OCI-LY3 (cell line): ENCODE measurements around the gene ZBTB6.

Source experiments
- H2AFZ ChIP-seq: fragments of 200-600, 300-600 bp; shearing (Covaris generic); 2 replicates; pipeline ENCODE4 v1.6.0; 2014; ENCODE audit warnings: antibody characterized with exemption, low read depth, low read length
- H3K27ac ChIP-seq: fragments of 200-600, 300-600 bp; sonication (generic); 2 replicates; pipeline ENCODE4 v1.5.1; 2014; ENCODE audit warnings: mild to moderate bottlenecking, low read length, moderate library complexity, mixed read lengths
- H3K27me3 ChIP-seq: fragments of 200-600, 300-600 bp; sonication (generic); 2 replicates; pipeline ENCODE4 v1.6.1; 2014; ENCODE audit warnings: low read depth, low read length, mixed read lengths
- H3K36me3 ChIP-seq: fragments of 200-600, 300-600 bp; sonication (generic); replicated peaks from 2 replicates; pipeline ENCODE3; 2014; ENCODE audit warnings: low read depth, low read length, mixed read lengths
- H3K4me1 ChIP-seq: fragments of 300-600, 200-600 bp; sonication (generic); 2 replicates; pipeline ENCODE4 v1.6.1; 2014; ENCODE audit warnings: low read length, mixed read lengths
- H3K4me2 ChIP-seq: fragments of 200-600, 300-600 bp; sonication (generic); 2 replicates; pipeline ENCODE4 v1.6.1; 2014; ENCODE audit warnings: low read length, mixed read lengths
- H3K4me3 ChIP-seq: fragments of 300-600, 200-600 bp; sonication (generic); 2 replicates; pipeline ENCODE4 v1.5.1; 2014; ENCODE audit warnings: antibody characterized with exemption, mild to moderate bottlenecking, low read length, moderate library complexity
- H3K79me2 ChIP-seq: fragments of 300-600, 200-600 bp; shearing (Covaris generic); 2 replicates; pipeline ENCODE4 v1.6.1; 2014; ENCODE audit warnings: mild to moderate bottlenecking, low read length, mixed read lengths
- H3K9ac ChIP-seq: fragments of 300-600, 200-600 bp; shearing (Covaris generic); 2 replicates; pipeline ENCODE4 v1.6.0; 2014; ENCODE audit warnings: mild to moderate bottlenecking, low read length, moderate library complexity
- H3K9me3 ChIP-seq: fragments of 200-600, 300-600 bp; shearing (Covaris generic); 2 replicates; pipeline ENCODE4 v1.6.1; 2014; ENCODE audit warnings: low read length, mixed read lengths; ENCODE audit not compliant: insufficient read depth
- H4K20me1 ChIP-seq: fragments of 200-600, 300-600 bp; sonication (generic); 2 replicates; pipeline ENCODE4 v1.6.1; 2016; ENCODE audit warnings: low read length, mixed read lengths; ENCODE audit not compliant: insufficient read depth
- EZH2phosphoT487 ChIP-seq: fragments of 200-600 bp; shearing (Covaris generic); IDR thresholded peaks from 2 replicates; pipeline ENCODE4 v1.6.1; 2018; ENCODE audit warnings: antibody characterized with exemption, mixed run types, low read depth
- TF ChIP-seq, protein P1 (sequence below): fragments of 200-600, 300-600 bp; sonication (generic); IDR thresholded peaks from 2 replicates; pipeline ENCODE4 v1.5.1; 2014; ENCODE audit warnings: antibody characterized with exemption, low read length, low read depth

Gene ZBTB6

DNA sequence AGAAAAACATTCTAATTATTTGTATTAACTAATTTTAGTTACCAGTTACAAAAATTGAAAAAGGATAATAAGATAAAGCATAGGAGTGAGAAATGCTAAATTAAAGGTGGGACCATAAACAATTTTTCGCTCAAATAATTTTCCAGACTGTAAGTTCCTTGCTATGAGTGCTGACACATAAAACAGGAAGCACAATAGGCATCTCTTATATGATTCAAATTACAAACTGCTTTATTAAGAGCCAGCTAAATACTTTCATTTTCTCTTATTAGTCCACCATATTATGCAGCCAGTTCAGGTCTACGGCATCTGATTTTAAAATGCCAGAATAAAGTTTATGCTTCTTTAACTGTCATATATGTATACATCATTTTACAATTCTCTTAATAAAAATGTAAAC lies 12.3 kb downstream of the ZBTB6 start:
- Histone ChIP-seq H3K79me2 (peaks cover 86% of the 10 kb centered on the region), H3K4me1 (peaks cover 25% of the 10 kb centered on the region), H2AFZ (no peak overlapping the region), H3K36me3 (peaks cover 7% of the 10 kb centered on the region), H3K4me2 (peak overlapping the region; percentile 53), H3K27ac (no peak overlapping the region), H4K20me1 (0 out of 2 replicates have a peak, but pooled peaks cover 7% of the 10 kb centered on the region), H3K9me3 (no peaks in the 10 kb centered on the region), H3K27me3 (no peaks in the 10 kb centered on the region), H3K9ac (peak overlapping the region; percentile 6), H3K4me3 (peak overlapping the region; percentile 48)
- TF ChIP-seq, protein P1, sequence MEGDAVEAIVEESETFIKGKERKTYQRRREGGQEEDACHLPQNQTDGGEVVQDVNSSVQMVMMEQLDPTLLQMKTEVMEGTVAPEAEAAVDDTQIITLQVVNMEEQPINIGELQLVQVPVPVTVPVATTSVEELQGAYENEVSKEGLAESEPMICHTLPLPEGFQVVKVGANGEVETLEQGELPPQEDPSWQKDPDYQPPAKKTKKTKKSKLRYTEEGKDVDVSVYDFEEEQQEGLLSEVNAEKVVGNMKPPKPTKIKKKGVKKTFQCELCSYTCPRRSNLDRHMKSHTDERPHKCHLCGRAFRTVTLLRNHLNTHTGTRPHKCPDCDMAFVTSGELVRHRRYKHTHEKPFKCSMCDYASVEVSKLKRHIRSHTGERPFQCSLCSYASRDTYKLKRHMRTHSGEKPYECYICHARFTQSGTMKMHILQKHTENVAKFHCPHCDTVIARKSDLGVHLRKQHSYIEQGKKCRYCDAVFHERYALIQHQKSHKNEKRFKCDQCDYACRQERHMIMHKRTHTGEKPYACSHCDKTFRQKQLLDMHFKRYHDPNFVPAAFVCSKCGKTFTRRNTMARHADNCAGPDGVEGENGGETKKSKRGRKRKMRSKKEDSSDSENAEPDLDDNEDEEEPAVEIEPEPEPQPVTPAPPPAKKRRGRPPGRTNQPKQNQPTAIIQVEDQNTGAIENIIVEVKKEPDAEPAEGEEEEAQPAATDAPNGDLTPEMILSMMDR = no peak
- no peak for TF ChIP-seq EZH2phosphoT487

DNA sequence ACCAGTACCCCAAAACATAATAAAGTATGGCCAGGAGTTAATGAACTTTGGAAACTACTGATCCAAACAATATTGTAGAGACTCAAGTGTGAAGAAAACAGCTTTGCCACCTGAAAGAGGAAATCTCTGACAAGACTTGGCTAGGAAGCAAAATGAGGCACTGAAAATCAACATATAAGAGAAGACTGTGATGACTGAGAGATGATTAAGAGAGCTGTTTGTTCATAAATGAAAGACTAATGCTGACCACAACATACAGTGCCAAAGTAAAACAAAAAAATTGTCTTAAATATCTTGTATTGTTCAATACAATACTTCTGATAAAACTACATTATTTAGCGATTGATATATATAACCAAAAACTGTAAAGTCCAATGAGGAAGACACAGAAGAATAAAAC lies 15.2 kb downstream of the ZBTB6 start:
- Histone ChIP-seq H3K36me3 (peaks cover 22% of the 10 kb centered on the region), H2AFZ (no peak overlapping the region), H3K79me2 (peaks cover 78% of the 10 kb centered on the region), H4K20me1 (0 out of 2 replicates have a peak, but pooled peaks cover 7% of the 10 kb centered on the region), H3K9me3 (no peaks in the 10 kb centered on the region), H3K27me3 (no peaks in the 10 kb centered on the region), H3K9ac (no peak overlapping the region), H3K4me3 (no peak overlapping the region), H3K4me1 (peaks cover 22% of the 10 kb centered on the region), H3K27ac (no peak overlapping the region), H3K4me2 (no peak overlapping the region)
- TF ChIP-seq, protein P1 = no peak
- no peak for TF ChIP-seq EZH2phosphoT487

GRCh38 chr9:122888480-122888879 lies 24.6 kb downstream of the ZBTB6 start:
- H3K4me1 ChIP-seq = no peaks in the 10 kb centered on the region
- no peak overlapping the region for H3K4me2 ChIP-seq
- H3K79me2 ChIP-seq = no peaks in the 10 kb centered on the region
- H3K36me3 ChIP-seq = peaks cover 39% of the 10 kb centered on the region
- H3K9me3 ChIP-seq = no peaks in the 10 kb centered on the region
- H3K27ac ChIP-seq = no peak overlapping the region
- H3K4me3 ChIP-seq = no peak overlapping the region
- H3K9ac ChIP-seq = no peak overlapping the region
- H4K20me1 ChIP-seq = no peaks in the 10 kb centered on the region
- TF ChIP-seq EZH2phosphoT487 = no peak
- TF ChIP-seq, protein P1 = no peak
- no peak overlapping the region for H2AFZ ChIP-seq
- no peaks in the 10 kb centered on the region for H3K27me3 ChIP-seq

DNA sequence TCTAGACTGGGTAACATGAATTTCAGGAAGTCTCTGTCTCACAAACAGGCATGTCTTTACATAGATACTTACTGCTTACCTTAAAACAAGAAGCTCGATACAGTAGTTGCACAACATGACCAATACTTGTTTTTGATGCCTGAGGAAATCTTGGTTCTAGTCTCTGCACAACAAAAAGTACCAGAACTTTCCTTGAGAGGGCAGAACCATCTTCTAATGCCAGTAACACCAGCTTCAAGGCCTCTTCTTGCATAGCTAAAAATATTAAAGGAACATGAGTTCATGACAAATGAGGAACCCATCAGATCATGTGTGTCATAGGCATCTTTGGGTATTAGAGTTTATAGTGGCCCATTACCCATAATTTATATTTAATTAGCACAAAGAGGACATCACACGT lies 30.0 kb downstream of the ZBTB6 start:
- H3K79me2 ChIP-seq = no peaks in the 10 kb centered on the region
- no peaks in the 10 kb centered on the region for H3K9me3 ChIP-seq
- no peak overlapping the region for H2AFZ ChIP-seq
- TF ChIP-seq EZH2phosphoT487 = no peak
- TF ChIP-seq, protein P1 = no peak
- no peaks in the 10 kb centered on the region for H3K4me1 ChIP-seq
- H3K27me3 ChIP-seq = no peaks in the 10 kb centered on the region
- no peaks in the 10 kb centered on the region for H4K20me1 ChIP-seq
- no peak overlapping the region for H3K4me2 ChIP-seq
- H3K9ac ChIP-seq = no peak overlapping the region
- H3K36me3 ChIP-seq = peaks cover 40% of the 10 kb centered on the region
- no peak overlapping the region for H3K4me3 ChIP-seq
- H3K27ac ChIP-seq = no peak overlapping the region
